HG02970 (cell line): ENCODE measurements around the gene CWC27.
"Not testable (repeated sequence)": the region's sequence is repeated elsewhere in the genome, so short reads cannot be mapped to it uniquely, and the experiment has no call there.

Experiments used
- ATAC-seq: cut with Tn5 transposase; IDR thresholded peaks from one replicate; pipeline ENCODE4 v1.9.1; 2021; ENCODE audit warnings: mild to moderate bottlenecking, moderate library complexity, moderate number of reproducible peaks; ENCODE audit not compliant: unreplicated experiment, low FRiP score

The CWC27 gene

GRCh38 chr5:64899838-64900237, 131.1 kb downstream of the CWC27 start:
- ATAC-seq = no peak

- no peak for ATAC-seq
Observed at GRCh38 chr5:64900618-64901017, 131.9 kb downstream of the CWC27 start.

GRCh38 chr5:64907399-64907798, 138.7 kb downstream of the CWC27 start:
- not testable (repeated sequence) for ATAC-seq

- no peak for ATAC-seq
Observed at GRCh38 chr5:64914396-64914795, 145.7 kb downstream of the CWC27 start.

GRCh38 chr5:64918083-64918482, 149.4 kb downstream of the CWC27 start:
- ATAC-seq = no peak

- ATAC-seq = no peak
Observed at GRCh38 chr5:64921386-64921785, 152.7 kb downstream of the CWC27 start.

- ATAC-seq = no peak
Observed at GRCh38 chr5:64923151-64923685, 154.5 kb downstream of the CWC27 start.

GRCh38 chr5:64925123-64925522, 156.4 kb downstream of the CWC27 start:
- ATAC-seq = no peak

GRCh38 chr5:64929833-64930232, 161.1 kb downstream of the CWC27 start:
- no peak for ATAC-seq

- ATAC-seq = no peak
Observed at GRCh38 chr5:64930672-64931318, 162.1 kb downstream of the CWC27 start.

GRCh38 chr5:64939422-64939771, 170.7 kb downstream of the CWC27 start:
- not testable (repeated sequence) for ATAC-seq

GRCh38 chr5:64939772-64940510, 171.2 kb downstream of the CWC27 start:
- ATAC-seq = no peak

- no peak for ATAC-seq
Observed at GRCh38 chr5:64942460-64942859, 173.7 kb downstream of the CWC27 start.

- ATAC-seq = no peak
Observed at GRCh38 chr5:64944868-64945267, 176.1 kb downstream of the CWC27 start.

GRCh38 chr5:64947031-64947430, 178.3 kb downstream of the CWC27 start:
- no peak for ATAC-seq

- no peak for ATAC-seq
Observed at GRCh38 chr5:64947801-64948200, 179.1 kb downstream of the CWC27 start.

GRCh38 chr5:64949331-64949730, 180.6 kb downstream of the CWC27 start:
- no peak for ATAC-seq

- no peak for ATAC-seq
Observed at GRCh38 chr5:64952951-64953673, 184.4 kb downstream of the CWC27 start.

- no peak for ATAC-seq
Observed at GRCh38 chr5:64954518-64954917, 185.8 kb downstream of the CWC27 start.

- ATAC-seq = no peak
Observed at GRCh38 chr5:64958757-64959391, 190.1 kb downstream of the CWC27 start.

- no peak for ATAC-seq
Observed at GRCh38 chr5:64963278-64963677, 194.5 kb downstream of the CWC27 start.
